Ishikawa (cell line): Measurements from ENCODE around the gene GUCY2D.

Source experiments
- CEBPB ChIP-seq: IDR thresholded peaks from 2 replicates; pipeline ENCODE4 v1.6.1; 2012
- CREB1 ChIP-seq: IDR thresholded peaks from 2 replicates; pipeline ENCODE4 v1.6.1; 2012; ENCODE audit warnings: low read depth
- EGR1 ChIP-seq: IDR thresholded peaks from 2 replicates; pipeline ENCODE4 v1.6.1; 2012
- EP300 ChIP-seq: IDR thresholded peaks from 2 replicates; pipeline ENCODE4 v1.6.1; 2012; ENCODE audit warnings: borderline replicate concordance
- FOXM1 ChIP-seq: IDR thresholded peaks from 2 replicates; pipeline ENCODE4 v1.6.1; 2012; ENCODE audit warnings: low read depth, borderline replicate concordance
- NFIC ChIP-seq: IDR thresholded peaks from 2 replicates; pipeline ENCODE4 v1.6.1; 2012
- RAD21 ChIP-seq: IDR thresholded peaks from 2 replicates; pipeline ENCODE4 v1.6.1; 2012; ENCODE audit warnings: low read depth
- TAF1 ChIP-seq: IDR thresholded peaks from 2 replicates; pipeline ENCODE4 v1.6.1; 2012; ENCODE audit warnings: low read depth, mild to moderate bottlenecking
- TCF12 ChIP-seq: IDR thresholded peaks from 2 replicates; pipeline ENCODE4 v1.6.1; 2012; ENCODE audit warnings: low read depth
- TEAD4 ChIP-seq: IDR thresholded peaks from 2 replicates; pipeline ENCODE4 v1.6.1; 2012
- YY1 ChIP-seq: IDR thresholded peaks from 2 replicates; pipeline ENCODE4 v1.6.1; 2012; ENCODE audit warnings: low read depth
- ZBTB7A ChIP-seq: IDR thresholded peaks from 2 replicates; pipeline ENCODE4 v1.6.1; 2012; ENCODE audit warnings: low read depth
- TF ChIP-seq, protein P1 (sequence below): IDR thresholded peaks from 2 replicates; pipeline ENCODE4 v1.6.1; 2012
- TF ChIP-seq, protein P2 (sequence below): IDR thresholded peaks from 2 replicates; pipeline ENCODE4 v1.6.1; 2012
- TF ChIP-seq, protein P3 (sequence below): IDR thresholded peaks from 2 replicates; pipeline ENCODE4 v1.6.1; 2012; ENCODE audit warnings: low read depth, mild to moderate bottlenecking

GUCY2D gene

DNA sequence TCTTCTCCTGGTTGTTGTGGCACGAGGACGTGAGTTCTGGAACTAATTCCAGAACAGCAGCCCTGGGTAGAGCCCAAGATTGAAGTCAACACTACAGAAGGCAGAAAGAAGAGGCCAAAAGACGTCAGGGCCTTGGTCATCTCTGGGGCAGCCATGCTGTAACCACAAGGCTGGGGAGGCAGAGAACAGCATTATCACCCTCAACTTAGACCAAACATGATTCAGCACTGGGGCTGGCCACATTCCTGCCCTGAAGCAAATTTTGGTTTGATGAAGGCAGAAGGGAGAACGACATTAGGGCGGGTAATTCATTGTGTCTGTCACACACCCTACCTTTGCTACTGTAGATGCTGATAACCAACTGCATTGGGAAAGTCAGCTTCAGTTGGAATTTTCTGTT, 26.7 kb downstream of the GUCY2D start:
- TF ChIP-seq FOXM1 (no peak), RAD21 (no peak), EP300 (no peak)

DNA sequence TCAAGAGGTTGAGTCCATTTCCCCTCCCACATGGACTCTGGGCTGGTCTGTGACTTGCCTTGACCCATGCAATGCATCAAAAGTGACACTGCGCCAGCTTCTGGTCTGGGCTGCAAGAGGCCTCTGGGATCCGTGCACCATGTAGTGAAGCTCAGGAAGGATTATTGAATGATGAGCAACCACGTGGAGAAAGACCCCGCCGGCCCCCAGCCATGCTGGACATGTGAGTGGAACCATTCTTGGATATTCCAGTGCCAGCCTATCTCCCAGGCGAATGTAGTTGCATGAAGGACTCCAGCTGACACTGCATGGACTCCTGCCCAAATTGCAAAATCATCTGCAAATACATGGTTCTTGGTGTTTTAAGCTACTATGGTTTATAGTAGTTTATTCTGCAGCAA, 28.8 kb downstream of the GUCY2D start:
- TF ChIP-seq, protein P1, sequence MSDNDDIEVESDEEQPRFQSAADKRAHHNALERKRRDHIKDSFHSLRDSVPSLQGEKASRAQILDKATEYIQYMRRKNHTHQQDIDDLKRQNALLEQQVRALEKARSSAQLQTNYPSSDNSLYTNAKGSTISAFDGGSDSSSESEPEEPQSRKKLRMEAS = no peak
- no peak for TF ChIP-seq CEBPB
- TF ChIP-seq TEAD4 = no peak
- TF ChIP-seq EGR1 = no peak
- TF ChIP-seq TAF1 = no peak
- TF ChIP-seq FOXM1 = no peak
- TF ChIP-seq, protein P2, sequence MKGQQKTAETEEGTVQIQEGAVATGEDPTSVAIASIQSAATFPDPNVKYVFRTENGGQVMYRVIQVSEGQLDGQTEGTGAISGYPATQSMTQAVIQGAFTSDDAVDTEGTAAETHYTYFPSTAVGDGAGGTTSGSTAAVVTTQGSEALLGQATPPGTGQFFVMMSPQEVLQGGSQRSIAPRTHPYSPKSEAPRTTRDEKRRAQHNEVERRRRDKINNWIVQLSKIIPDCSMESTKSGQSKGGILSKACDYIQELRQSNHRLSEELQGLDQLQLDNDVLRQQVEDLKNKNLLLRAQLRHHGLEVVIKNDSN = no peak
- TF ChIP-seq RAD21 = no peak

DNA sequence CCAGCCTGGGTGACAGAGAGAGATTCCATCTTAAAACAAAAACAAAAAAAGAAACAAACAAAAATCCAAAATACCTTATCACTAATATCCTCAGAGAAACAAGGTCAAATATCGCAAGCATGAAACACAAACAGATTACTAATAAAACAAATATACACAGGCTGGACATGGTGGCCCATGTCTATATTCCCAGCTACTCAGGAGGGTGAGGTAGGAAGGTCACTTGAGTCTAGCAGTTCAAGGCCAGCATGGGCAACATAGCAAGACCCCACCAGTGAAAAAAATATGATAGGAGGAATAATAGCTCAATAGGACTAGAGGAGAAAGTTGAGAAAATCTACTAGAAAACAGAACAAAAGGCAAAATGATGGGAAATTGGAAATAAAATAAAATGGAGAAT, 29.5 kb downstream of the GUCY2D start:
- TF ChIP-seq FOXM1 = no peak
- TF ChIP-seq, protein P3, sequence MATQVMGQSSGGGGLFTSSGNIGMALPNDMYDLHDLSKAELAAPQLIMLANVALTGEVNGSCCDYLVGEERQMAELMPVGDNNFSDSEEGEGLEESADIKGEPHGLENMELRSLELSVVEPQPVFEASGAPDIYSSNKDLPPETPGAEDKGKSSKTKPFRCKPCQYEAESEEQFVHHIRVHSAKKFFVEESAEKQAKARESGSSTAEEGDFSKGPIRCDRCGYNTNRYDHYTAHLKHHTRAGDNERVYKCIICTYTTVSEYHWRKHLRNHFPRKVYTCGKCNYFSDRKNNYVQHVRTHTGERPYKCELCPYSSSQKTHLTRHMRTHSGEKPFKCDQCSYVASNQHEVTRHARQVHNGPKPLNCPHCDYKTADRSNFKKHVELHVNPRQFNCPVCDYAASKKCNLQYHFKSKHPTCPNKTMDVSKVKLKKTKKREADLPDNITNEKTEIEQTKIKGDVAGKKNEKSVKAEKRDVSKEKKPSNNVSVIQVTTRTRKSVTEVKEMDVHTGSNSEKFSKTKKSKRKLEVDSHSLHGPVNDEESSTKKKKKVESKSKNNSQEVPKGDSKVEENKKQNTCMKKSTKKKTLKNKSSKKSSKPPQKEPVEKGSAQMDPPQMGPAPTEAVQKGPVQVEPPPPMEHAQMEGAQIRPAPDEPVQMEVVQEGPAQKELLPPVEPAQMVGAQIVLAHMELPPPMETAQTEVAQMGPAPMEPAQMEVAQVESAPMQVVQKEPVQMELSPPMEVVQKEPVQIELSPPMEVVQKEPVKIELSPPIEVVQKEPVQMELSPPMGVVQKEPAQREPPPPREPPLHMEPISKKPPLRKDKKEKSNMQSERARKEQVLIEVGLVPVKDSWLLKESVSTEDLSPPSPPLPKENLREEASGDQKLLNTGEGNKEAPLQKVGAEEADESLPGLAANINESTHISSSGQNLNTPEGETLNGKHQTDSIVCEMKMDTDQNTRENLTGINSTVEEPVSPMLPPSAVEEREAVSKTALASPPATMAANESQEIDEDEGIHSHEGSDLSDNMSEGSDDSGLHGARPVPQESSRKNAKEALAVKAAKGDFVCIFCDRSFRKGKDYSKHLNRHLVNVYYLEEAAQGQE = no peak
- TF ChIP-seq ZBTB7A = no peak
- no peak for TF ChIP-seq RAD21
- TF ChIP-seq EGR1 = no peak
- TF ChIP-seq NFIC = no peak
- no peak for TF ChIP-seq TEAD4
- TF ChIP-seq, protein P2 = no peak
- TF ChIP-seq CREB1 = no peak

DNA sequence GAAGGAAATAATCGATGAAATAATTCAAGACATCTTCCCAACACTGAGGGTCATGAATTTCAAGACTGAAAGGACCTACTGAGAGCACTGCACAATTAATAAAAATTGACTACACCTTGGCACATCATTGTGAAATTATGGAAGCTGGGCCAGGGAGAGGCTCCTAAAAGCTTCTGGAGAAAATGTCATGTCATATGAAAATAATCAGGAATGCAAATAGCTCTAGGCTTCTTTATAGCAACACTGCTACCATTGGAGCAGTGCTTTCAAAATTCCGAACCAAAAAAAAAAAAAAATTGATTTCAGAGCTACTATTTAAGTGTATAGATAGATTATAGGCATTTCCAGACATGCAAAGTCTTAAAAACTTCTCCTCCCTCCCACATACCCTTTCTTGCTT, 30.0 kb downstream of the GUCY2D start:
- TF ChIP-seq, protein P2 = no peak
- TF ChIP-seq EP300 (no peak), CREB1 (no peak), CEBPB (no peak), ZBTB7A (no peak)
- TF ChIP-seq, protein P3 = no peak
- TF ChIP-seq, protein P1 = no peak

DNA sequence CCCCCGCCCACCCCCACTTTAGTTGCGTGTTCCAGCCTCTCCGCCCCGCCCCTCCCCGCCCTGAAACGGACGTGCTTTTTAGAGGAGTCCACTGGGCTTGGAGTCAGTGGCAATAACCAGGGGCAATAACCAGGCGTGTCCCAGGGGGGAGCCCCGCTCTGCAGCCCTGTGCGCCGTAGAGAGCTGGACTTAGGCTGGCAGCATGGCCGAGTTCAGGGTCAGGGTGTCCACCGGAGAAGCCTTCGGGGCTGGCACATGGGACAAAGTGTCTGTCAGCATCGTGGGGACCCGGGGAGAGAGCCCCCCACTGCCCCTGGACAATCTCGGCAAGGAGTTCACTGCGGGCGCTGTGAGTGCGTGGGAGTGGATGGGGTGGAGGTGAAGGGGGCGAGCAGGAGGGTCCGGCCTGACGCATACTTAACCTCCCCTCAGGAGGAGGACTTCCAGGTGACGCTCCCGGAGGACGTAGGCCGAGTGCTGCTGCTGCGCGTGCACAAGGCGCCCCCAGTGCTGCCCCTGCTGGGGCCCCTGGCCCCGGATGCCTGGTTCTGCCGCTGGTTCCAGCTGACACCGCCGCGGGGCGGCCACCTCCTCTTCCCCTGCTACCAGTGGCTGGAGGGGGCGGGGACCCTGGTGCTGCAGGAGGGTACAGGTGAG, 36.7 kb downstream of the GUCY2D start, which contains the start of gene ALOX15B:
ALOX15B (plus strand) TSS at position 106 of the 657 bp plus-strand sequence; CDS start at position 203, 97 bp downstream.
- TF ChIP-seq TAF1 = no peak
- no peak for TF ChIP-seq RAD21
- TF ChIP-seq, protein P1 = no peak
- TF ChIP-seq, protein P3 = no peak
- no peak for TF ChIP-seq EGR1
- no peak for TF ChIP-seq TEAD4
- TF ChIP-seq CREB1 = no peak
- TF ChIP-seq, protein P2 = no peak
- no peak for TF ChIP-seq NFIC
- no peak for TF ChIP-seq TCF12
- no peak for TF ChIP-seq CEBPB
- no peak for TF ChIP-seq ZBTB7A
- no peak for TF ChIP-seq YY1
- no peak for TF ChIP-seq FOXM1
- TF ChIP-seq EP300 = no peak
